Stimulated activated CD4-positive, alpha-beta T cell treated with anti-CD3 and anti-CD28 coated beads, Interleukin-15, amount 100 ng/mL, for 24 hours (primary cell): ENCODE results near the gene NT5E.

Experiments used
- DNase-seq: peaks from one replicate; pipeline ENCODE4 v3.0.0-alpha.2; 2020

Gene NT5E

GRCh38 chr6:85460921-85461797 lies 11.3 kb downstream of the NT5E start:
- DNase-seq, result peak; percentile 30

GRCh38 chr6:85461798-85462170 lies 11.9 kb downstream of the NT5E start:
- DNase-seq, result no peak

- no peak for DNase-seq
Measured at GRCh38 chr6:85462673-85463072, 12.8 kb downstream of the NT5E start.

GRCh38 chr6:85463621-85464259 lies 13.9 kb downstream of the NT5E start:
- no peak for DNase-seq

- DNase-seq, result peak; percentile 65
Measured at GRCh38 chr6:85464260-85464644, 14.4 kb downstream of the NT5E start.

GRCh38 chr6:85464722-85465150 lies 14.9 kb downstream of the NT5E start:
- peak; percentile 52 for DNase-seq

GRCh38 chr6:85465762-85466161 lies 15.9 kb downstream of the NT5E start:
- DNase-seq, result no peak

- DNase-seq, result no peak
Measured at GRCh38 chr6:85468326-85468725, 18.4 kb downstream of the NT5E start.

- DNase-seq, result no peak
Measured at GRCh38 chr6:85469276-85470022, 19.6 kb downstream of the NT5E start.

GRCh38 chr6:85470023-85470410 lies 20.1 kb downstream of the NT5E start:
- DNase-seq, result no peak

- DNase-seq, result no peak
Measured at GRCh38 chr6:85472744-85473143, 22.9 kb downstream of the NT5E start.

- DNase-seq, result no peak
Measured at GRCh38 chr6:85473748-85474147, 23.9 kb downstream of the NT5E start.

- no peak for DNase-seq
Measured at GRCh38 chr6:85476532-85476931, 26.6 kb downstream of the NT5E start.

GRCh38 chr6:85479208-85479607 lies 29.3 kb downstream of the NT5E start:
- DNase-seq, result no peak

- DNase-seq, result no peak
Measured at GRCh38 chr6:85482206-85482904, 32.5 kb downstream of the NT5E start.

GRCh38 chr6:85482905-85483700 lies 33.2 kb downstream of the NT5E start:
- peak; percentile 82 for DNase-seq

GRCh38 chr6:85483846-85484245 lies 34.0 kb downstream of the NT5E start:
- DNase-seq, result no peak

GRCh38 chr6:85484948-85485347 lies 35.1 kb downstream of the NT5E start:
- no peak for DNase-seq

GRCh38 chr6:85490516-85491248 lies 40.8 kb downstream of the NT5E start:
- no peak for DNase-seq

GRCh38 chr6:85493389-85493788 lies 43.5 kb downstream of the NT5E start:
- DNase-seq, result no peak
